Common myeloid progenitor, CD34-positive (primary cell): ENCODE data around the gene DNAH12.
"Not testable (repeated sequence)": the region's sequence is repeated elsewhere in the genome, so short reads cannot be mapped to it uniquely, and the experiment has no call there.

ENCODE experiments used
- CTCF ChIA-PET: fragments of 350-600 bp; sonication (Branson Sonifier 250); formaldehyde crosslinking; loops from one replicate; lab custom pipeline; 2021; ENCODE audit warnings: antibody characterized with exemption; lab: Charles Lee
- POLR2A ChIA-PET: fragments of 350-600 bp; sonication (Branson Sonifier 250); formaldehyde crosslinking; loops from one replicate; lab custom pipeline; 2021; ENCODE audit warnings: antibody characterized with exemption; lab: Charles Lee
- DNase-seq, 3 donors: peaks; one replicate each; pipeline versions ENCODE4 v3.0.0 to v3.0.0-alpha.2; 2013
- H3K27ac ChIP-seq, 2 experiments: 1 replicate in 1 of 2; 2 replicates in 1 of 2; pipeline ENCODE4 v1.7.0; 2013; ENCODE audit warnings: inconsistent platforms in 2 of 2, low read length in 2 of 2, mild to moderate bottlenecking in 2 of 2, low read depth in 1 of 2, moderate library complexity in 1 of 2; ENCODE audit not compliant: severe bottlenecking in 2 of 2, insufficient read depth in 1 of 2, poor library complexity in 1 of 2
- H3K27me3 ChIP-seq, 5 experiments: replicated peaks in 2 of 5; 1 replicate in 3 of 5; 2 replicates in 2 of 5; pipeline versions ENCODE4 v1.6.1 to v1.7.0; 2013; ENCODE audit warnings: low read length in 4 of 5, mild to moderate bottlenecking in 2 of 5, moderate library complexity in 2 of 5, inconsistent platforms in 1 of 5; ENCODE audit not compliant: insufficient read depth in 5 of 5, control insufficient read depth in 4 of 5
- H3K36me3 ChIP-seq, 4 experiments: 1 replicate in 2 of 4; 2 replicates in 2 of 4; pipeline versions ENCODE4 v1.6.1 to v1.7.0; 2013; ENCODE audit warnings: low read length in 3 of 4, control low read depth in 1 of 4, mild to moderate bottlenecking in 1 of 4; ENCODE audit not compliant: control insufficient read depth in 4 of 4, insufficient read depth in 4 of 4
- H3K4me1 ChIP-seq, 4 experiments: 1 replicate in 3 of 4; 2 replicates in 1 of 4; pipeline versions ENCODE4 v1.6.1 to v1.7.1; 2013; ENCODE audit warnings: low read length in 3 of 4, mild to moderate bottlenecking in 3 of 4, control low read depth in 1 of 4, inconsistent platforms in 1 of 4, moderate library complexity in 1 of 4; ENCODE audit not compliant: control insufficient read depth in 4 of 4, insufficient read depth in 4 of 4; ENCODE audit errors: control extremely low read depth in 1 of 4
- H3K4me3 ChIP-seq, 7 experiments: 1 replicate in 4 of 7; 2 replicates in 3 of 7; pipeline versions ENCODE4 v1.5.1 to v1.7.0; 2013; ENCODE audit warnings: mild to moderate bottlenecking in 7 of 7, low read length in 6 of 7, moderate library complexity in 6 of 7, inconsistent platforms in 2 of 7, low read depth in 2 of 7, control low read depth in 1 of 7; ENCODE audit not compliant: insufficient read depth in 4 of 7, control insufficient read depth in 1 of 7; ENCODE audit errors: extremely low read depth in 1 of 7
- H3K9me3 ChIP-seq, 5 experiments: 1 replicate in 4 of 5; 2 replicates in 1 of 5; pipeline versions ENCODE4 v1.6.1 to v1.7.1; 2013; ENCODE audit warnings: low read length in 4 of 5, mild to moderate bottlenecking in 2 of 5, inconsistent platforms in 1 of 5, low read depth in 1 of 5, moderate library complexity in 1 of 5; ENCODE audit not compliant: control insufficient read depth in 4 of 5, insufficient read depth in 2 of 5; ENCODE audit errors: control extremely low read depth in 1 of 5
- WGBS: methylation state at CpG from one replicate; pipeline ENCODE4 v1.1.5; 2013; ENCODE audit not compliant: insufficient coverage; 5-methylcytosine and 5-hydroxymethylcytosine counted together

The DNAH12 gene

DNA sequence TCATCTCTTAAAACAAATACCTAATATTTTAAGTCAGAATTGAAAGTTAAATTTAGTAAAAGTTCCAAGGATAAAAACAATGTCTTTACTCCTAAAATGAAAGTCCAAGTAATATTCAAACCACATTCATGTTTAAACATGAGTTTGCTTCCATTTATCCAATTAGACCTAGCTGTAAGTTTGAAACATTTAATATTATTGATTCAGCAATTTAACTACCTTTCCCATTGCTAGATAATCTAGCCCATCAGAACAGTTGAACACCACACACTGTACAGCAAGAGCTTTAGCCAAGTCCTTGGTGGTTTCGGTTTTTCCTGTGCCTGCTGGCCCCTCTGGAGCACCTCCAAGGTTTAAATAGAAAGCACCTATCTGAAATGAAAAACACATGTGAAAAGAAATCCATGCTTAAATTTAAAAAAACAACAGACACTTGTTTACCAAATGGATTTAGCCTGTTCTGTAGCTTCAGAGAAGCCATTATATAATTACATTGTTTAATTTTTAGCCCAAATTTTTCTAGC lies 97.8 kb downstream of the DNAH12 start:
- H3K27ac ChIP-seq = no peak overlapping the region
- H3K36me3 ChIP-seq = no peaks in the 10 kb centered on the region
- ChIA-PET POLR2A (interaction anchor here (0.6 kb wide), 1 partner anchor 242 kb away, joined by 4 read pairs; no protein-coding TSS in a partner anchor), CTCF (interaction anchor here (1.0 to 1.6 kb wide), 4 partner anchors 8 to 12 kb away, joined by 3 to 6 read pairs (median 4); no protein-coding TSS in a partner anchor)
- no peak overlapping the region for H3K4me3 ChIP-seq
- WGBS = 0% methylated on average over 1 of the region's 1 CpG
- H3K27me3 ChIP-seq = no peaks in the 10 kb centered on the region
- no peaks in the 10 kb centered on the region for H3K9me3 ChIP-seq
- peak in 2 of 3 donors; percentile 40 to 43 for DNase-seq
- H3K4me1 ChIP-seq = peaks cover 0 to 2% (median 1%) of the 10 kb centered on the region in 4 experiments

DNA sequence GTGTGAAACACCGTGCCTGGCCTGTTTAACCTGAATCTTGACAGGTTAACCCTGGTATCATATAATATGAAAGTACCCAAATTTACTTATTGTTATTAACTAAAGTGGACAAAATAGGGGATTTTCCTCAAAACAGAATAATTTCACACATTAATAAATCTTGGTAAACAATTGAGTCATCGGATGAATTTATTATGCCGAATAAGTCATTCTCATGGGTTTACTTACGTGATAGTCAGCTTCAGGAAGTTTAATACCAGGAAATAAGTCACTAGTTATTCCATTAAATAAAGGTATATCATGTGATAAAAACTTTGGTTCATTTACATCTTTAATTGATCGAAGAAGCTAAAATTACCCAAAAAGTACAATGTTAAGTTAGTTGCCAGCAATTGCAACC lies 99.7 kb downstream of the DNAH12 start:
- no peaks in the 10 kb centered on the region for H3K36me3 ChIP-seq
- CTCF ChIA-PET = no interaction called here

DNA sequence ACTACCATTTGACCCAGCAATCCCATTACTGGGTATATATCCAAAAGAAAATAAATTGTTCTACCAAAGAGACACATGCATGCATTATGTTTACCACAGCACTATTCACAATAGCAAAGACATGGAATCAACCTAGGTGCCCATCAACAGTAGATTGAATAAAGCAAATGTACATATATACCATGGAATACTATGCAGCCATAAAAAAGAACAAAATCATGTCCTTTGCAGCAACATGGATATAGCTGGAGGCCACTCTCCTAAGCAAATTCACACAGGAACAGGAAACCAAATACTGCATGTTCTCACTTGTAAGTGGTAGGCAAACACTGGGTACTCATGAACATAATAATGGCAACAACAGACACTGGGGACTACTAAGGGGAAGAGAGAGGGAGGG lies 104.0 kb downstream of the DNAH12 start:
- DNase-seq, H3K27ac ChIP-seq, CTCF ChIA-PET, H3K9me3 ChIP-seq, H3K27me3 ChIP-seq, H3K4me1 ChIP-seq, H3K36me3 ChIP-seq, H3K4me3 ChIP-seq, POLR2A ChIA-PET: not testable (repeated sequence)

More for the DNA sequence above, 99.7 kb downstream of the DNAH12 start:
- peaks cover 0 to 2% (median 1%) of the 10 kb centered on the region in 4 experiments for H3K4me1 ChIP-seq
- no peak overlapping the region for H3K4me3 ChIP-seq
- no CpG with 5 or more reads among the region's 5 CpGs for WGBS
- no peak for DNase-seq
- H3K27ac ChIP-seq = no peak overlapping the region
- H3K27me3 ChIP-seq = no peaks in the 10 kb centered on the region
- H3K9me3 ChIP-seq = peaks cover 0 to 2% (median 0%) of the 10 kb centered on the region in 5 experiments
- POLR2A ChIA-PET = no interaction called here

DNA sequence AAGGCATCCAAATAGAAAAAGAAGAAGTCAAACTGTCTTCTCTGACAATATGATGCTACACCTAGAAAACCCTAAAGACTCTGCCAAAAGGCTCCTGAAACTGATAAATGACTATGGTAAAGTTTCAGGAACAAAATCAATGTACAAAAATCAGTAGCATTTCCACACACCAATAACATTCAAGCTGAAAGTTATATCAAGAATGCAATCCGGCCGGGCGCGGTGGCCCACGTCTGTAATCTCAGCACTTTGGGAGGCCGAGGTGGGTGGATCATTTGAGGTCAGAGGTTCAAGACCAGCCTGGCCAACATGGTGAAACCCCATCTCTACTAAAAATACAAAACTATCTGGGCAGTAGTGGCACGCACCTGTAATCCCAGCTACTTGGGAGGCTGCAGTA lies 105.7 kb downstream of the DNAH12 start:
- H3K4me3 ChIP-seq, POLR2A ChIA-PET, H3K36me3 ChIP-seq, H3K9me3 ChIP-seq, DNase-seq, H3K27me3 ChIP-seq, H3K4me1 ChIP-seq, H3K27ac ChIP-seq: not testable (repeated sequence)
- no CpG with 5 or more reads among the region's 7 CpGs for WGBS
- CTCF ChIA-PET = interaction anchor here (1.5 kb wide), 1 partner anchor 8 kb away, joined by 4 read pairs; no protein-coding TSS in a partner anchor

DNA sequence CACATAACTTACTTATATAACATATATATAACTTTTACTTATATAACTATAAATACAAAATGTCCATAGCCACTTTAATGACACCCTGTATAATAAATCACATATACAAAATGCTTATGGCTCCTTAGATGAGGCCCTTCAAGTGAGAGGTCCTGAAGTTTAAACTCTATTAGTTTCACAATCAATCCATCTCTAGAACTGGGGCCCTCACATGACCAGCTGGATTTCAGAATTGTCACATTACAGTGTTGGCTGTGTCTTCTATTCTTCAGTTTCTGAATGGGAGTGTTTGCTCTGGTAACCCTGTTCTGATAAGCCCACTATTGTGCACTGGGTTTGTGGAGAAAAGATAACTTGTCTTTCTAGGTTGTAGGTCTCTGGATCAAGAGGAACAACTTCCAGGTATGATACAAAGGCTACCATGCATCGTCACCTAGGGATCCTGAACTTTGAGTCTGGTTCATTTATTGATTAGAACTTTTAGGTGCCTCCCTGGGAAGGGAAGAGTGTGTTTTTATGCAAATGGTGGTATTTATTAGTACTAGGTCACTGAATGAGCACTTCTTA lies 107.9 kb downstream of the DNAH12 start:
- H3K27me3 ChIP-seq = no peaks in the 10 kb centered on the region
- no peak for DNase-seq
- POLR2A ChIA-PET = no interaction called here
- H3K27ac ChIP-seq = no peak overlapping the region
- H3K4me1 ChIP-seq = no peaks in the 10 kb centered on the region
- WGBS = no CpG with 5 or more reads among the region's 1 CpG
- H3K9me3 ChIP-seq = peaks cover 0 to 2% (median 0%) of the 10 kb centered on the region in 5 experiments
- CTCF ChIA-PET = interaction anchor here (1.9 kb wide), 1 partner anchor 9 kb away, joined by 6 read pairs; no protein-coding TSS in a partner anchor
- H3K36me3 ChIP-seq = no peaks in the 10 kb centered on the region
- H3K4me3 ChIP-seq = no peak overlapping the region

DNA sequence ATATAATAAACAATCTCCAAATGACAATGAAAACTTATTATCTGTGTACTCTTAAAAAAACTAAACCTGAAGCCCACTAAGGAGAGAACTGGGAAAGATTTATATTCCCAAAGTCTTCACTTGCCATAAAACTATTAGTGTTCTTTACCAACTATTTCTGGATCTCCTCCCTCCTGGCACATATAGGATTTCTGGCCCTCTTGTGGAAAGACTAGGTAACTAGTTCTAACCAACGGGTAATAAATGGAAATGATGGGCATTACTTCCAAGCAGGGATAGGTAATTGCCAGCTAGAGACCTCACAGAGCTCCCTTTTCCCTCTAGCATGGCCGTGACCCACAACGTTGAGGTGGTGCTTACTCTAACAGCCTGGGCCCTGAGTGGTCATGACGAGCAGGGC lies 110.1 kb downstream of the DNAH12 start:
- no CpG with 5 or more reads among the region's 4 CpGs for WGBS
- no peak overlapping the region for H3K27ac ChIP-seq
- peak; percentile 29 to 60 (median 45) for DNase-seq
- POLR2A ChIA-PET = no interaction called here
- CTCF ChIA-PET = interaction anchor here (1.5 kb wide), 1 partner anchor 12 kb away, joined by 3 read pairs; no protein-coding TSS in a partner anchor
- H3K4me3 ChIP-seq = no peak overlapping the region
- no peaks in the 10 kb centered on the region for H3K4me1 ChIP-seq
- H3K27me3 ChIP-seq = no peaks in the 10 kb centered on the region
- H3K9me3 ChIP-seq = no peaks in the 10 kb centered on the region
- H3K36me3 ChIP-seq = no peaks in the 10 kb centered on the region

DNA sequence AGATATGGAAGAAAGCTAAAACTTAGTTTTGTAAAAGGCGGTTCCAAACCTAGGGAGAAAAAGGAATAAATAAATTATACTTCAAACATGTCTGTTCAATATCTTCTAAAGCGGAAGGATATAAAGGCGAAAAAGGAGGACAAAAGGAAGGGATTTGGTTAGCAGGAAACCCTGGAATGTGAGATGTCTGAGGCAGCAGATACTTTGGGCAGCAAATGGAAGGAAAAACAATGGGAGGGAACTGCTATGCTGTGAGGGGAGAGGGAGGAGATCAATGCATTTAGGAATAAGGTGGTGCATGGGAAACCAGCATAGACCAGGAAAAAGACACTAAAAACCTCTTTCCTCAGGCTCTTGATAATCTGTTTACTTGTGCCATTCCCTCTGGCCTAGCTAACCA lies 120.8 kb downstream of the DNAH12 start:
- Histone ChIP-seq H3K27me3 (no peaks in the 10 kb centered on the region), H3K4me1 (no peaks in the 10 kb centered on the region), H3K36me3 (no peaks in the 10 kb centered on the region), H3K27ac (no peak overlapping the region), H3K9me3 (no peaks in the 10 kb centered on the region), H3K4me3 (no peak overlapping the region)
- DNase-seq = no peak
- ChIA-PET CTCF (no interaction called here), POLR2A (no interaction called here)
- 100% methylated on average over 1 of the region's 3 CpGs for WGBS
